Fibroblast of gingiva (primary cell): ENCODE data around the gene TMIGD1.
A peak's percentile ranks its signal among the peaks of the same experiment; 100 is the strongest.
"Not testable (repeated sequence)": the region's sequence is repeated elsewhere in the genome, so short reads cannot be mapped to it uniquely, and the experiment has no call there.

ENCODE experiments used
- DNase-seq: peaks from one replicate; pipeline ENCODE4 v3.0.0-alpha.2; 2011; ENCODE audit warnings: low read depth

TMIGD1 gene

DNA sequence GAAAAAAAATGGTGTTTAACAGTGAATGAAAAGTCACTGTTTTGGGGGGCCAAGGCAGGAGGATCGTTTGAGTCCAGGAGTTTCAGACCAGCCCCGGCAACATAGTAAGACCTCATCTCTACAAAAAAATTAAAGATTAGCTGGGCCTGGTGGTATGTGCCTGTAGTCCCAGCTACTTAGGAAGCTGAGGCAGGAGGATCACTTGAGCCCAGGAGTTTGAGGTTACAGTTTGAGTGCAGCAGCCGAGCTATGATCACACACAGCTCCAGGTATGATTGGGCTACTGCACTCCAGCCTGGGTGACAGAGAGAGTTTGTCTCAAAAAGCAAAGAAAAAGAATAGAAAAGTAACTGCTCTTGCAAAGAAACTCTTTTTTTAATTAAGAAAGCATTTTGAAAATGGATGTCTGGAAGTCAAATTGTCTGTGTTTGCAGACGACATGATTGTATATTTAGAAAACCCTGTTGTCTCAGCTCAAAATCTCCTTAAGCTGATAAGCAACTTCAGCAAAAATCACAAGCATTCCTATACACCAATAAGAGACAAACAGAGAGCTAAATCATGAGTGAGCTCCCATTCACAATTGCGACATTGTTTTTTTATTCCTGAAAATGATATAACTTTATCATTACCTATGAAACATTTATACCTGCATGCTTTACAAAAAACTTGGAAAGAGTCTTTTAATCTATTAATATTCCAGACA is 24.4 kb upstream of the TMIGD1 start:
- DNase-seq, result no peak

DNA sequence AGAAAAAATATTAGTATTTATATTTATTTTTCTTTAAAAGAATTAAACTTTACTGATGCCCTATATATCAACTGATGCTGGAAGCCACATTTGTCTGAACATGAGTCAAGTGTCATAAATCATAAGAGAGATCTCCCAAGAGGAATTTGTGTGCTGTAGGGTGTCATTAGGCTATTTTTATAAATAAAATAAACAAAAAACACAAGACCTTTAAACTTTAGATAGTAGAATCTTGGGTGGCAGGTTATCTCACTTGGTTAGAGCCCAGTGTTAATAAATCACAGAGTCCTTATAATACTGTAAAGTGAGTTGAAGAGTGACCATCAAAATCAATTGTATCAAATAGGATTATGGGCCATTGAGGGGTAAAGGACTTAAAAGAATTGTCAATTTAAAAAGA is 23.6 kb upstream of the TMIGD1 start:
- DNase-seq, result no peak

- DNase-seq, result no peak
These were observed 20.8 kb upstream of the TMIGD1 start for GRCh38 chr17:30354701-30355100.

- no peak for DNase-seq
These were observed 18.5 kb upstream of the TMIGD1 start for GRCh38 chr17:30352240-30352814.

DNA sequence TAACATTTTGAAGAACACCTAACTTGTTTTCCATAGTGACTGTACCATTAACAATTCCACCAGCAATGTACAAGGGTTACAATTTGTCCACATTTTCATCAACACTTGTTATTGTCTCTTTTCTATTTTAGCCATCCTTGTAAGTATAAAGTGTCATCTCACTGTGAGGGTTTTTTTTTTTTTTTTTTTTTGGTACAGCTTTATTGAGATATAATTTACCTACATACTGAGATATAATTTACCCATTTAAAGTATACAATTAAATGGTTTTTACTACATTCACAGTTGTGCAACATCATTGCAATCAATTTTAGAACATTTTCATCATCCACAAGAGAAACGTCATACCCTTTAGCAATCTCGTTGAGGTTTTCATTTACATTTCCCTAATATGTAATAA is 17.9 kb upstream of the TMIGD1 start:
- DNase-seq, result no peak

GRCh38 chr17:30351263-30351662 is 17.4 kb upstream of the TMIGD1 start:
- DNase-seq, result not testable (repeated sequence)

GRCh38 chr17:30349252-30349651 is 15.4 kb upstream of the TMIGD1 start:
- no peak for DNase-seq

- no peak for DNase-seq
These were observed 13.6 kb upstream of the TMIGD1 start for GRCh38 chr17:30347488-30347887.

GRCh38 chr17:30346221-30346795 is 12.5 kb upstream of the TMIGD1 start:
- no peak for DNase-seq

DNA sequence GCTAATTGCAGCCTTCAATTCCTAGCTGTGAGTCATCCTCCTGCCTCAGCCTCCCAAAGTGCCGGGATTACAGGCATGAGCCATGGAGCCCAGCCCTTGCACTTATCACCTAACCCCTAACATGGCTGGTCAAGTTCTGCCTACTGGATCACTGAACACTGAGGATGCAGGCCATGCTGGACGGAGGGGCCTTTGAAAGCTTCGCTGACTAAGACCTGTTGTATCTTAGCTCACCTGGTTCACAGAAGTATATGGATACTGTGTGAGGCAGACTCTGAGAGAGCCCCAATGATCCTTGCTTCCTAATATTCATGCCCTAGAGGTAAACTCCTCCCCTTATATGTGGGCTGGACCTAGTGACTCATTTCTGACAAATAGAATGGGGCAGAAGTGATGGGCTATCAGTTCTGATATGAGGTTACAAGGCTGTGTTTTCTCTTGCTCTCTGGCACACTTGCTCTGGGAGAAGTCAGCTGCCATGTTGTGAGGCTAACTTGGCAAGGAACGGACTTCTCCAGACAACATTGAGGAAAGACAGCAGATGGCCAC is 11.7 kb upstream of the TMIGD1 start:
- no peak for DNase-seq

DNA sequence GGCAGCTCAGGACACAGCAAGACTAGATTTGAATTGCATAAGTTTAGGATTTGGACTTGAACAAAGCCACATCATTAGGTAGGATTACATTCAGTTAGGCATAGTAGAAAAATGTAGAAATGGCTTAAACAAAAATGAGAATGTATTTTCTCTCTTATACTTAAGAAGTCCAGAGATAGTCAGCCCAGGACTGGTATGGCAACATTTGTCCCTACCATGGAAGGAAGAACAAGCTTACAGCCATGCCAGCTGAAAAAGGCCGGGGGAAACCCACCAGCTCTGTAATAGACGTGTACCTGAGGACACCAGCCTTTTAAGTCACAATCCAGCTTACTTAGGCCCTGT is 11.2 kb upstream of the TMIGD1 start:
- DNase-seq, result no peak

DNA sequence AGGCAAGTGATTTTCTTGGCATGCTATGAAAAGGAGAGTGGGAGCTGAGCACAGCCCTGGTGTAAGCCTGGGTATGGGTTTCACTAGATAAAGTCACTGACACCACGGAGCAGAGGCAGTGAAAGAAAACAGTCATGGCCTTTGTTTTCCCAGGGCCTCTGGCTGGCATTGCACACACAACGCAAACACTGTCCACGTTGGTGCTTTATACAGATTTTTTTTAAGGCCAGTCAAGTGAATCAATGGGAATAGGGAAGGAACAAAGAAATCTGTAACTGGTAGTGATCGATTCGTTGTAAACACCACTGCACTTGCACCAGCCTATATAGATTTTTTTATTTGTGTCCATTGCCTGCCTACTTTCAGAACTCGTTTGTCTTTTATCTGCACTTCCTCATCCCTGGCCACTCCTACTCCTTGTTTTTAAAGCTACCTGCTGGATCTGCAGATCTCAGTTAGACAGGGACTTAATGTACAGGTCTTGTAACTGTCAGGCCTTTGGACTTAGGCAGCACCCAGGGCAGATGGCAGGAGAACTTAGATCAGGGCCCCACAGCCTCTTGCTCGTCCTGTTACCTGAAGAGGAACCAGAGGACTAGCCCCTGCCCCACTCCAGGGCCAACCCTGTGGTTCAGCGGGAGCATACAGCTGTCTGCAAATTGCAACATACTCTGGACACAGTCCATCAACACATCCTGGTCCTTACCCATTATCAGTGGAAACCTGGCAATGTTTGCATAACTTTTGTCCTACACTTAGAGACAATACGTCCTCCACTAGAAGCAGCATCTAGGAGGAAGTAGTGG is 10.6 kb upstream of the TMIGD1 start:
- peak; percentile 83 for DNase-seq

DNA sequence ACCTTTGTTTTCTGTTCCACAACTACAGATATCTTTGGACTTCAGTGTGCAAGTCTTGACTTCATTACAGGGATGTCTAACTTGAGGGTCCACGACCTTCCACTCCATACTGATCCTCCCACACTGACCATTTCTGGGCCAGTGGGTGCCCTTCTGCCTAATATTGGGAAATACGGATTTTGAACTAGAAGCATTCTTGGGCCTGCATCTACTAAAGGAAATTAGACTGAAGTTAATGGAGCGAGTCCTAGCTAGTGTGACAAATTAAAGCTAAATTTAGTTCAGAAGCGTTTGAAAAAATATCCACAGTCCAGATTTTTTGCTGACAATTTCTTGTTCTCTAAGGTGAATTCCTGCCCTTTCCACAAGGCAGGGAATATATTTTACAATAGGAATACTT is 9.9 kb upstream of the TMIGD1 start:
- no peak for DNase-seq

DNA sequence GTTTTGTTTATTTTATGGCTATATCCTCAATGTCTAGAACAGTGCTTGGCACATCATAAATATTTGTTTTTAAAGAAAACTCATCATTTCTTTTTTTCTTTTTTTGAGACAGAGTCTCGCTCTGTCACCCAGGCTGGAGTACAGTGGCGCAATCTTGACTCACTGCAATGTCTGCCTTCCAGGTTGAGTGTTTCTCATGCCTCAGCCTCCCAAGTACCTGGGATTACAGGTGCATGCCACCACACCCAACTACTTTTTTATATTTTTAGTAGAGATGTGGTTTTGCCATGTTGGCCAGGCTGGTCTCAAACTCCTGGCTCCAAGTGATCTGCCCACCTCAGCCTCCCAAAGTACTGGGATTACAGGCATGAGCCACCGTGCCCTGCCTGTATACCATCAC is 9.4 kb upstream of the TMIGD1 start:
- DNase-seq, result not testable (repeated sequence)

DNA sequence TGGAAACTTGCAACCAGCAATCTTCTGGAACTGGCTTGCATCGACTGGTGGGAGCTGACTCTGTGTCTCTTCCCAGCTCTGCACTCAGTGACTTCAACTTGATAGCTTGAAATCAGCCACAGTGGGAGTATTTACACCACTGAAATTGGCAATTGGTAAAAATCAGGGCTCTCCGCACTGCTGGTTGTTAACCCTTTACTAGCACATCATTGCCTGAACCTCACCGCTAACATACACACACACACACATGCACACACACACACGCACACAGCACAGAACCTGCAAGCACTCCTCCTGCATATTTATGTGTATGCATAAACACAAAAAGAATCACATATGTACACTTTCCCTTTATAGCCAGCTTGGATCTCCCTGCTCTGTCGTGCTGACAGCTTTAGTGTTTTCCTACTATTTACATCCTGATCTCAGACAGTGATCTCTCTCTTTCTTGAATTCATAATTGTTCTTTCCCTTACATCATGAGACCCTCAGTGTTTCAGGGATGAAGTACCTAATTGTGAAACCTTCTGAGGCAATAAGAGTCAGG is 7.9 kb upstream of the TMIGD1 start:
- DNase-seq, result no peak

DNA sequence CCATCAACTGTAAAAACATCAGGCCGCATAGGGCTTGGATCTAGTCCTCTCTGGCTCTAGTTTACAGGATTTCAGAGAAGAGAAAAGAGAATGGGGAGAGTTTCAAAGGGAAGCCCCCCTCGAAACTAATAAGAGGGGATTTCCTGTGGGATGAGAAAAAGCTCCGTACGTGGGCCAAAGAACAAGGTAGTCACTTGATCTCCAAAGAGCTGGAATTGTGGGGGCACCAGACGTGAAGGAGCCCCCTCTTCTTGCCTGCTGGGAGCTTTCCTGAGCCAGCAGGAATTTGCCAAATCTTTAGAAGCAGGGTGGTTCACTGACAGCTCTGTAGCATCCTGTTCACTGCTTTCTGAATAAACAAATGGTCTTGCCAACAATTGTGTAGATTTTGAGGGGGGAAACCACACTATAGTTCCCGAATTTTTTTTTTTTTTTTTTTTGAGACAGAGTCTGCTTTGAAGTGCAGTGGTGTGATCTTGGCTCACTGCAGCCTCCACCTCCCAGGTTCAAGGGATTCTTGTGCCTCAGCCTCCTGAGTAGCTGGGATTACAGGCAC is 7.0 kb upstream of the TMIGD1 start:
- DNase-seq, result no peak

GRCh38 chr17:30339086-30339485 is 5.2 kb upstream of the TMIGD1 start:
- no peak for DNase-seq

GRCh38 chr17:30337393-30337999 is 3.6 kb upstream of the TMIGD1 start:
- DNase-seq, result no peak

GRCh38 chr17:30336369-30337171 is 2.7 kb upstream of the TMIGD1 start:
- DNase-seq, result peak; percentile 22

- peak; percentile 24 for DNase-seq
These were observed 564 bp upstream of the TMIGD1 start for GRCh38 chr17:30334421-30334820.

GRCh38 chr17:30332057-30332542 is 1.8 kb downstream of the TMIGD1 start:
- peak; percentile 41 for DNase-seq
